AG09309 (cell line): ENCODE results near the gene LCN6.

Experiments
- DNase-seq: peaks from one replicate; pipeline ENCODE4 v3.0.0-alpha.2; 2010; ENCODE audit warnings: low read depth
- H3K4me3 ChIP-seq: 2 replicates; pipeline ENCODE4 v1.5.1; 2011; ENCODE audit warnings: mild to moderate bottlenecking, low read depth, low read length, moderate library complexity; ENCODE audit not compliant: control insufficient read depth
- CTCF ChIP-seq: IDR thresholded peaks from 2 replicates; pipeline ENCODE4 v1.5.1; 2011; ENCODE audit warnings: mild to moderate bottlenecking, low read depth, low read length, inconsistent platforms; ENCODE audit not compliant: insufficient read depth, control insufficient read depth; ENCODE audit errors: missing control alignments

Gene LCN6

DNA sequence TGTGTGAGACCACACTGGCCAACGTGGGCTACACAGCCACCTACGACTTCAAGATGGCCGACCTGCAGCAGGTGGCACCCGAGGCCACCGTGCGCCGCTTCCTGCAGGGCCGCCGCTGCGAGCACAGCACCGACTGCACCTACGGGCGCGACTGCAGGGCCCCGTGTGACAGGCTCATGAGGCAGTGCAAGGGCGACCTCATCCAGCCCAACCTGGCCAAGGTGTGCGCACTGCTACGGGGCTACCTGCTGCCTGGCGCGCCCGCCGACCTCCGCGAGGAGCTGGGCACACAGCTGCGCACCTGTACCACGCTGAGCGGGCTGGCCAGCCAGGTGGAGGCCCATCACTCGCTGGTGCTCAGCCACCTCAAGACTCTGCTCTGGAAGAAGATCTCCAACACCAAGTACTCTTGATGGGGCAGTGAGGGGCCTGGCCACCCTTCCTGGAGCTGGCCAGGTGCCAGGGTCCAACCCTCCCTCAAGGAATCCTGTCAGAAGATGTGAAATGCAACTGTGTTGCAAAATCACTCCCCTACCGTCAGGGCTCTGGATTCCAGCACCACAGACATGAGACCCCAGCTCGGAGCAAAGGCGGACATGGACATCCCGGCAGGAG is 24.9 kb downstream of the LCN6 start:
- H3K4me3 ChIP-seq, result no peak overlapping the region
- no peak for TF ChIP-seq CTCF
- DNase-seq, result no peak

DNA sequence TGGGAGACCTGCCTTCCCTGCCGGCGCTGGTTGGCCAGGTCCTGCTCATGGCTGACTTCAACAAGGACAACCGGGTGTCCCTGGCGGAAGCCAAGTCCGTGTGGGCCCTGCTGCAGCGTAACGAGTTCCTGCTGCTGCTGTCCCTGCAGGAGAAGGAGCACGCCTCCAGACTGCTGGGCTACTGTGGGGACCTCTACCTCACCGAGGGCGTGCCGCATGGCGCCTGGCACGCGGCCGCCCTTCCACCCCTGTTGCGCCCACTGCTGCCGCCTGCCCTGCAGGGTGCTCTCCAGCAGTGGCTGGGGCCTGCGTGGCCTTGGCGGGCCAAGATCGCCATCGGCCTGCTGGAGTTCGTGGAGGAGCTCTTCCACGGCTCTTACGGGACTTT is 25.4 kb downstream of the LCN6 start:
- H3K4me3 ChIP-seq, result no peak overlapping the region
- DNase-seq, result no peak
- no peak for TF ChIP-seq CTCF

DNA sequence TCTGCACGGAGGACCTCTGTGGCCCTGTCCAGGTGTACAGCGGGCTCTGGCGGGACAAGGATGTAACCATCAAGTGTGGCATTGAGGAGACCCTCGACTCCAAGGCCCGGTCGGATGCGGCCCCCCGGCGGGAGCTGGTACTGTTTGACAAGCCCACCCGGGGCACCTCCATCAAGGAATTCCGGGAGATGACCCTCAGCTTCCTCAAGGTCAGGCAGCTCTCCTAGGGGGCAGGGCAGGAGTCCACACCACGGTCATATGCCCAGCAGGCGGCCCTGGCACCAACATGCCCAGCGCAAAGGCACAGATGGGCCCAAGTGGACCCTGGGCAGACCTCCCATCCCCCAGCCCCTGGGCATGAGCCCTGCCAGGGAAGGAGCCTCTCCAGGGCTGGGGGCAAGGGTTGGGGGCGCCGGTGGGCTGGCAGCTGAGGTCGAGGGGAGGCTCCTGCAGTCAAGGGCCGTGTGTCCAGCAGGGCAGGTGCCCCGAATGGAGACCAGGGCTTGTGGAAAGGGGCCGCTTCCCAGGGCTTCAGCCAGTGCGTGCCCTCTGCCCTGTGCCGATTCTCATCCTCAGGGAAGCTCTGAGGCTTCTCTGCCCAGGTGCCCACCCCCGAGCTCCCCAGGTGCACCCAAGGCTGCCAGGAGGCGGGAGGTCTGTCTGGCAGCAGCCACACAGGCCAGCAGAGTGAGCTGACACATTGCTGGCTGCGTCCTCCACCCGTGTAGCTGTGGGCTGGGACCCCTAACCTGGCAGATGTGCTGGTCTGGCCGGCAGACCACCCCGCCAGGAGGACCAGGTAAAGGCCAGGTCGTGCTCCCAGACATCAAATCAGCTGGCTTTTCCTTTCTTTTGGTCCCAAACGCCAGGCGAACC is 26.0 kb downstream of the LCN6 start:
- H3K4me3 ChIP-seq, result no peak overlapping the region
- DNase-seq, result no peak
- no peak for TF ChIP-seq CTCF

- no peak for TF ChIP-seq CTCF
- no peak overlapping the region for H3K4me3 ChIP-seq
- no peak for DNase-seq
Observed at GRCh38 chr9:136721339-136722092, 26.8 kb downstream of the LCN6 start.

- TF ChIP-seq CTCF, result no peak
- no peak overlapping the region for H3K4me3 ChIP-seq
- no peak for DNase-seq
Observed at GRCh38 chr9:136720898-136721338, 27.4 kb downstream of the LCN6 start.

DNA sequence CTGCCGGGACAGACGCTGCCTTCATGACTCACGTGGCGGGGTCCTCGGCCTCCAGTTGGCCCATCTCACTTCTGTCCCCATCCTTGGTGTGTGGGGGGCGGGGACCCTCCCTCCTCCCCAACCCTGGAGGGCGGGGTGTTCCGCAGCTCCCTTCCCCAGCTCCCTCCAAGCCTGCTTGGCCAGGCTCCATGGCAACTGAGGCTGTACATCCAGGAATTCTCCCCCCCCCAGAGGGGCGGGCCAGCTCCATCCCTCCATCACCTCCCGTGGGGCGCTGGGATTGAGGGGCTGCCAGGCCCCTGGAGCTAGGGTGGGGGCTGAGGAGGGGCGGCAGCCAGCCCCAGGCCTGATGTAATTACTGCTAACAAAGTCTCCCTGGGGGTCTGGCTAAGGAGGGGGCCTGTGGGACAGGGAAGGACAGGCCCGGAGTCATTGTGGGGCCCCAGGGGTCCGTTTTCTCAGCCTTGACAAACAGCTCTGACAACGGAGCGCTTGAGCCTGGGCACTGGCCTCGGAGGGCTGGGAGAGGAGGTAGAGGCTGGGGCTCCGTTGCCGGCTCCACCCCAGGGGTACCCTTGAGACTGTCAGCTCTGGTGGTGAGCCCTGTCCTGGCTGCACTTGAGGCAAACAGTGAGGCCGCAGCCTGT is 28.0 kb downstream of the LCN6 start:
- no peak for TF ChIP-seq CTCF
- DNase-seq, result no peak

More for the DNA sequence above, 28.0 kb downstream of the LCN6 start:
- no peak overlapping the region for H3K4me3 ChIP-seq
